Measurements from ENCODE around the gene N4BP2L1.

Gene N4BP2L1

GRCh38 chr13:32427852-32428580, at the start of gene N4BP2L1:
Gene N4BP2L1, minus strand, starts transcription at chr13:32428130. Its CDS starts 48 bp downstream, at chr13:32428082.
- DNase-seq (ENCODE audit: low spot score), result peak; percentile 65

GRCh38 chr13:32476892-32477291, 49.0 kb upstream of the N4BP2L1 start:
- no peak for DNase-seq (ENCODE audit: low spot score)

GRCh38 chr13:32476021-32476731, 48.2 kb upstream of the N4BP2L1 start:
- DNase-seq (ENCODE audit: low spot score), result no peak

- DNase-seq (ENCODE audit: low spot score), result no peak
Observed at GRCh38 chr13:32474999-32475792, 47.3 kb upstream of the N4BP2L1 start.

- DNase-seq (ENCODE audit: low spot score), result no peak
Observed at GRCh38 chr13:32473650-32474049, 45.7 kb upstream of the N4BP2L1 start.

GRCh38 chr13:32472194-32472621, 44.3 kb upstream of the N4BP2L1 start:
- no peak for DNase-seq (ENCODE audit: low spot score)

GRCh38 chr13:32471187-32471922, 43.4 kb upstream of the N4BP2L1 start:
- DNase-seq (ENCODE audit: low spot score), result no peak

GRCh38 chr13:32468502-32469142, 40.7 kb upstream of the N4BP2L1 start:
- DNase-seq (ENCODE audit: low spot score), result no peak

- DNase-seq (ENCODE audit: low spot score), result no peak
Observed at GRCh38 chr13:32456591-32456990, 28.7 kb upstream of the N4BP2L1 start.

- no peak for DNase-seq (ENCODE audit: low spot score)
Observed at GRCh38 chr13:32455594-32455903, 27.6 kb upstream of the N4BP2L1 start.

GRCh38 chr13:32454886-32455593, 27.1 kb upstream of the N4BP2L1 start:
- no peak for DNase-seq (ENCODE audit: low spot score)

GRCh38 chr13:32453981-32454380, 26.1 kb upstream of the N4BP2L1 start:
- no peak for DNase-seq (ENCODE audit: low spot score)

GRCh38 chr13:32448972-32449371, 21.0 kb upstream of the N4BP2L1 start:
- no peak for DNase-seq (ENCODE audit: low spot score)

GRCh38 chr13:32447894-32448623, 20.1 kb upstream of the N4BP2L1 start:
- DNase-seq (ENCODE audit: low spot score), result no peak

- no peak for DNase-seq (ENCODE audit: low spot score)
Observed at GRCh38 chr13:32446773-32447465, 19.0 kb upstream of the N4BP2L1 start.

- DNase-seq (ENCODE audit: low spot score), result no peak
Observed at GRCh38 chr13:32446220-32446619, 18.3 kb upstream of the N4BP2L1 start.

GRCh38 chr13:32445461-32445860, 17.5 kb upstream of the N4BP2L1 start:
- DNase-seq (ENCODE audit: low spot score), result no peak

GRCh38 chr13:32443111-32443510, 15.2 kb upstream of the N4BP2L1 start:
- no peak for DNase-seq (ENCODE audit: low spot score)

- no peak for DNase-seq (ENCODE audit: low spot score)
Observed at GRCh38 chr13:32438871-32439270, 10.9 kb upstream of the N4BP2L1 start.

GRCh38 chr13:32432856-32433255, 4.9 kb upstream of the N4BP2L1 start:
- DNase-seq (ENCODE audit: low spot score), result no peak
